Transverse colon (tissue), 4 donors: ENCODE results near the gene CDIP1.

Source experiments
- CTCF ChIP-seq, 5 experiments: fragments of 200-600 bp in 3 of 5; fragments of 450-650 bp in 2 of 5; sonication (generic) in 3 of 5; IDR thresholded peaks; 1 replicate in 2 of 5; 2 replicates in 3 of 5; pipeline ENCODE4 v1.5.1; 2016 to 2017; ENCODE audit warnings: antibody characterized with exemption in 5 of 5, inconsistent platforms in 3 of 5, mild to moderate bottlenecking in 2 of 5, moderate library complexity in 1 of 5
- POLR2A ChIP-seq: fragments of 450-650 bp; IDR thresholded peaks from one replicate; pipeline ENCODE4 v1.6.1; 2016; ENCODE audit warnings: antibody characterized with exemption, mild to moderate bottlenecking, moderate library complexity
- POLR2AphosphoS5 ChIP-seq, 3 donors: sonication (generic); formaldehyde crosslinking; IDR thresholded peaks; one replicate each; pipeline ENCODE4 v1.6.1; 2016; ENCODE audit warnings: antibody characterized with exemption in 3 of 3

GRCh38 chr16:4463522-4464163 lies 74.9 kb downstream of the CDIP1 start:
- no peak for TF ChIP-seq CTCF (IDR thresholded peaks at IDR 0.05)
- TF ChIP-seq POLR2AphosphoS5 (IDR thresholded peaks at IDR 0.05): no peak
- TF ChIP-seq POLR2A: no peak
